Measurements from ENCODE around the gene MITD1. TPM values are rescaled to one million over a fixed set of nuclear protein-coding genes. Genes with fewer than 3 reads are reported as not detected.

MITD1 gene
- total and polyA plus RNA-seq, 2 of the 13 experiments (the other 11 are each of a cell fraction or from before 2014, with no cell fraction given), result 17.8 to 43.7 TPM

DNA sequence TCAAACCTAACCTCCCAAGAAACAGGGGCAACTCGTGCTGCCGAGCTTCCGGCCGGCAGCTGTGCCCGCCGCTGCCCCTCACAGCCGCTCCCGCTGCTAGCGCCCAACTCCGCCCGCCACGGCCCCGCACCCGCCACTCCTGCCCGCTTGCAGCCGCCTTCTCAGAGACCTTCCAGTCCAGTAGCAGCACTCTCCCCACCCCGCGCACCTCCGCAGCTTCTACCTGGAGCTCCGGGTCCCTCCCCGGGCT lies 40.1 kb downstream of the MITD1 start:
- Histone ChIP-seq H3K9me3 (ENCODE audit: low read length) (no peaks in the 10 kb centered on the region), H3K79me2 (ENCODE audit: insufficient read depth, low read length) (peaks cover 9% of the 10 kb centered on the region), H3K9ac (ENCODE audit: insufficient read depth, low read depth, low read length) (peak overlapping the region; percentile 76), H2AFZ (ENCODE audit: low read length) (peak overlapping the region; percentile 78), H3K4me3 (replicated peaks in 1 of 3; ENCODE audit: insufficient read depth in 1 of 3, low read depth in 2 of 3, low read length in 3 of 3) (peak overlapping the region; percentile 75 to 92 (median 85)), H3K27ac (ENCODE audit: extremely low read length, insufficient read depth, low read length) (peak overlapping the region; percentile 74), H3K4me1 (ENCODE audit: insufficient read depth, low read length) (peaks cover 28% of the 10 kb centered on the region), H3K36me3 (replicated peaks in 1 of 2; ENCODE audit: control insufficient read depth in 1 of 2, insufficient read depth in 2 of 2, low read length in 2 of 2) (no peaks in the 10 kb centered on the region), H3K4me2 (ENCODE audit: low read depth, low read length) (peak overlapping the region; percentile 95), H4K20me1 (ENCODE audit: insufficient read depth, low read length) (no peaks in the 10 kb centered on the region), H3K27me3 (ENCODE audit: control insufficient read depth in 1 of 2, insufficient read depth in 2 of 2, low read length in 2 of 2) (no peaks in the 10 kb centered on the region)
- CTCF ChIA-PET (ENCODE audit: low intra/inter-chr PET ratio, low total read pairs), result no interaction called here
- ATAC-seq (peak; percentile 69), DNase-seq (ENCODE audit: low spot score) (no peak), FAIRE-seq (no peak)
- no TSS peak for BruUV-seq (replicated peaks)
- in situ Hi-C loops (cut with HindIII; ENCODE audit: extremely low pct_ligation_motif_present, low pct_unique_long_range_greater_than_20kb), result no loop called here
- WGBS (ENCODE audit: low lambda C conversion rate), result 1% methylated on average over 9 of the region's 21 CpGs
- POLR2A ChIA-PET, result interaction anchor here (0.8 to 3.0 kb wide), 16 partner anchors 13 to 1477 kb away, joined by 3 to 140 read pairs (median 4); partner anchors contain the start of genes COA5, EIF5B, LIPT1 and MGAT4A
- intact Hi-C loops (cut with micrococcal nuclease; ENCODE audit: unreplicated experiment), result loop anchor here (1.0 to 5.0 kb wide), 4 partner anchors 14 to 352 kb away; partner anchors contain the start of genes EIF5B, LIPT1, REV1 and TSGA10
- TF ChIP-seq FOXJ3 (CRISPR knock-in tag; IDR thresholded peaks at IDR 0.05; ENCODE audit: borderline replicate concordance), result no peak
- no peak for TF ChIP-seq NCOA5 (CRISPR knock-in tag; IDR thresholded peaks at IDR 0.05)
- TF ChIP-seq, protein P1, sequence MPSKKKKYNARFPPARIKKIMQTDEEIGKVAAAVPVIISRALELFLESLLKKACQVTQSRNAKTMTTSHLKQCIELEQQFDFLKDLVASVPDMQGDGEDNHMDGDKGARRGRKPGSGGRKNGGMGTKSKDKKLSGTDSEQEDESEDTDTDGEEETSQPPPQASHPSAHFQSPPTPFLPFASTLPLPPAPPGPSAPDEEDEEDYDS (CRISPR knock-in tag; IDR thresholded peaks at IDR 0.05), result no peak
- TF ChIP-seq SETDB1 (CRISPR knock-in tag; IDR thresholded peaks at IDR 0.05; ENCODE audit: borderline replicate concordance), result no peak
- TF ChIP-seq ZNF746 (CRISPR knock-in tag; IDR thresholded peaks at IDR 0.05), result 0 out of 2 replicates have a peak, but pooled peaks have one; percentile 52
- no peak for TF ChIP-seq ZNF207 (IDR thresholded peaks at IDR 0.05; ENCODE audit: borderline replicate concordance)
- TF ChIP-seq IKZF1 (IDR thresholded peaks at IDR 0.05), result no peak
- TF ChIP-seq HNRNPUL1 (IDR thresholded peaks at IDR 0.05; ENCODE audit: low read depth, low read length), result no peak
- TF ChIP-seq TBL1XR1 (IDR thresholded peaks at IDR 0.05; ENCODE audit: borderline replicate concordance, low read length, partially characterized antibody), result no peak
- TF ChIP-seq HCFC1 (IDR thresholded peaks at IDR 0.05; ENCODE audit: low read depth, low read length), result no peak
- TF ChIP-seq SRSF1 (optimal IDR thresholded peaks at IDR 0.05; ENCODE audit: low read depth, low read length), result no peak
- TF ChIP-seq SOX6 (IDR thresholded peaks at IDR 0.05), result no peak
- TF ChIP-seq SOX6 (CRISPR knock-in tag; IDR thresholded peaks at IDR 0.05), result no peak
- TF ChIP-seq TRIM24 (CRISPR knock-in tag; IDR thresholded peaks at IDR 0.05), result no peak
- peak; percentile 76; the same call in 1 of the 2 replicates for TF ChIP-seq ZFX (CRISPR knock-in tag; IDR thresholded peaks at IDR 0.05; ENCODE audit: low read depth)
- TF ChIP-seq KDM4B (CRISPR knock-in tag; IDR thresholded peaks at IDR 0.05), result no peak
- no peak for TF ChIP-seq ISX (CRISPR knock-in tag; conservative IDR thresholded peaks at IDR 0.05)
- TF ChIP-seq RAD51 (IDR thresholded peaks at IDR 0.05; ENCODE audit: borderline replicate concordance), result no peak
- no peak for TF ChIP-seq RFXANK (CRISPR knock-in tag; IDR thresholded peaks at IDR 0.05)
- no peak for TF ChIP-seq ZNF10 (CRISPR knock-in tag; IDR thresholded peaks at IDR 0.05; ENCODE audit: borderline replicate concordance, low read depth)
- TF ChIP-seq, protein P2, sequence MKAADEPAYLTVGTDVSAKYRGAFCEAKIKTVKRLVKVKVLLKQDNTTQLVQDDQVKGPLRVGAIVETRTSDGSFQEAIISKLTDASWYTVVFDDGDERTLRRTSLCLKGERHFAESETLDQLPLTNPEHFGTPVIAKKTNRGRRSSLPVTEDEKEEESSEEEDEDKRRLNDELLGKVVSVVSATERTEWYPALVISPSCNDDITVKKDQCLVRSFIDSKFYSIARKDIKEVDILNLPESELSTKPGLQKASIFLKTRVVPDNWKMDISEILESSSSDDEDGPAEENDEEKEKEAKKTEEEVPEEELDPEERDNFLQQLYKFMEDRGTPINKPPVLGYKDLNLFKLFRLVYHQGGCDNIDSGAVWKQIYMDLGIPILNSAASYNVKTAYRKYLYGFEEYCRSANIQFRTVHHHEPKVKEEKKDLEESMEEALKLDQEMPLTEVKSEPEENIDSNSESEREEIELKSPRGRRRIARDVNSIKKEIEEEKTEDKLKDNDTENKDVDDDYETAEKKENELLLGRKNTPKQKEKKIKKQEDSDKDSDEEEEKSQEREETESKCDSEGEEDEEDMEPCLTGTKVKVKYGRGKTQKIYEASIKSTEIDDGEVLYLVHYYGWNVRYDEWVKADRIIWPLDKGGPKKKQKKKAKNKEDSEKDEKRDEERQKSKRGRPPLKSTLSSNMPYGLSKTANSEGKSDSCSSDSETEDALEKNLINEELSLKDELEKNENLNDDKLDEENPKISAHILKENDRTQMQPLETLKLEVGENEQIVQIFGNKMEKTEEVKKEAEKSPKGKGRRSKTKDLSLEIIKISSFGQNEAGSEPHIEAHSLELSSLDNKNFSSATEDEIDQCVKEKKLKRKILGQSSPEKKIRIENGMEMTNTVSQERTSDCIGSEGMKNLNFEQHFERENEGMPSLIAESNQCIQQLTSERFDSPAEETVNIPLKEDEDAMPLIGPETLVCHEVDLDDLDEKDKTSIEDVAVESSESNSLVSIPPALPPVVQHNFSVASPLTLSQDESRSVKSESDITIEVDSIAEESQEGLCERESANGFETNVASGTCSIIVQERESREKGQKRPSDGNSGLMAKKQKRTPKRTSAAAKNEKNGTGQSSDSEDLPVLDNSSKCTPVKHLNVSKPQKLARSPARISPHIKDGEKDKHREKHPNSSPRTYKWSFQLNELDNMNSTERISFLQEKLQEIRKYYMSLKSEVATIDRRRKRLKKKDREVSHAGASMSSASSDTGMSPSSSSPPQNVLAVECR (CRISPR knock-in tag; IDR thresholded peaks at IDR 0.05; ENCODE audit: borderline replicate concordance), result no peak; the same call in 1 of the 2 replicates
- TF ChIP-seq IRF2 (CRISPR knock-in tag; IDR thresholded peaks at IDR 0.05), result 0 out of 2 replicates have a peak, but pooled peaks have one; percentile 63
- TF ChIP-seq SRSF4 (IDR thresholded peaks at IDR 0.05; ENCODE audit: low read depth, low read length, poor library complexity, severe bottlenecking), result no peak

Data from HepG2 (cell line).